B cell (primary cell): ENCODE results near the gene GATAD1. TPM values are rescaled to one million over a fixed set of nuclear protein-coding genes. Genes with fewer than 3 reads are reported as not detected.

Source experiments
- ATAC-seq: fragments of 200-7000 bp; cut with Tn5 transposase; one replicate; pipeline ENCODE4 v1.10.0; 2021; ENCODE audit warnings: low read depth, mild to moderate bottlenecking, moderate number of reproducible peaks, moderate library complexity
- CTCF ChIA-PET: fragments of 350-600 bp; sonication (Branson Sonifier 250); formaldehyde crosslinking; loops from one replicate; lab custom pipeline; 2021; ENCODE audit warnings: antibody characterized with exemption, inconsistent platforms; lab: Charles Lee
- POLR2A ChIA-PET: fragments of 350-600 bp; sonication (Branson Sonifier 250); formaldehyde crosslinking; loops from one replicate; lab custom pipeline; 2021; ENCODE audit warnings: antibody characterized with exemption; lab: Charles Lee
- DNase-seq: peaks from one replicate; pipeline ENCODE4 v3.0.0; 2013
- H2AFZ ChIP-seq: 2 replicates; pipeline ENCODE4 v1.6.1; 2012; ENCODE audit warnings: mild to moderate bottlenecking, low read depth, low read length; ENCODE audit not compliant: insufficient read depth, poor library complexity, severe bottlenecking
- H3K27ac ChIP-seq, 2 donors: 1 replicate in 1 of 2; 2 replicates in 1 of 2; pipeline ENCODE4 v1.5.1; 2012 to 2013; ENCODE audit warnings: low read length in 2 of 2, mild to moderate bottlenecking in 2 of 2, moderate library complexity in 1 of 2
- H3K27me3 ChIP-seq, 4 experiments: fragments of 200-600 bp in 1 of 4; sonication (generic) in 1 of 4; replicated peaks in 1 of 4; 1 replicate in 2 of 4; 2 replicates in 2 of 4; pipeline versions ENCODE4 v1.6.1 to v1.7.0; 2013 to 2016; ENCODE audit warnings: low read length in 3 of 4, mild to moderate bottlenecking in 2 of 4, mixed read lengths in 1 of 4, moderate library complexity in 1 of 4; ENCODE audit not compliant: insufficient read depth in 4 of 4, control insufficient read depth in 3 of 4; ENCODE audit errors: control extremely low read depth in 1 of 4
- H3K36me3 ChIP-seq, 2 experiments: replicated peaks in 1 of 2; 1 replicate in 1 of 2; 2 replicates in 1 of 2; pipeline versions ENCODE4 v1.6.1 to v1.7.1; 2013; ENCODE audit warnings: low read length in 1 of 2; ENCODE audit not compliant: insufficient read depth in 2 of 2, control insufficient read depth in 1 of 2; ENCODE audit errors: control extremely low read depth in 1 of 2, extremely low read depth in 1 of 2
- H3K4me1 ChIP-seq, 2 donors: fragments of 200-600 bp in 1 of 2; sonication (generic) in 1 of 2; 1 replicate in 1 of 2; 2 replicates in 1 of 2; pipeline versions ENCODE4 v1.5.1 to v1.6.1; 2013 to 2017; ENCODE audit warnings: low read length in 2 of 2; ENCODE audit not compliant: control insufficient read depth in 2 of 2, insufficient read depth in 2 of 2
- H3K4me2 ChIP-seq: replicated peaks from 2 replicates; pipeline ENCODE3; 2012; ENCODE audit warnings: mild to moderate bottlenecking, low read depth, low read length; ENCODE audit not compliant: poor library complexity, severe bottlenecking
- H3K4me3 ChIP-seq, 5 experiments: fragments of 200-600 bp in 1 of 5; sonication (generic) in 1 of 5; 1 replicate in 3 of 5; 2 replicates in 2 of 5; pipeline versions ENCODE4 v1.5.1 to v1.7.0; 2011 to 2016; ENCODE audit warnings: low read length in 4 of 5, mild to moderate bottlenecking in 4 of 5, low read depth in 2 of 5, control low read depth in 1 of 5, moderate library complexity in 1 of 5; ENCODE audit not compliant: insufficient read depth in 1 of 5; ENCODE audit errors: control extremely low read depth in 1 of 5, extremely low read depth in 1 of 5
- H3K79me2 ChIP-seq: fragments of 200-600 bp; sonication (generic); one replicate; pipeline ENCODE4 v1.6.0; 2016; ENCODE audit warnings: low read length; ENCODE audit not compliant: control insufficient read depth, insufficient read depth
- H3K9ac ChIP-seq: fragments of 200-600 bp; sonication (generic); 2 replicates; pipeline ENCODE4 v1.6.1; 2017; ENCODE audit warnings: mild to moderate bottlenecking, low read length, moderate library complexity
- H3K9me3 ChIP-seq, 3 donors: one replicate each; pipeline versions ENCODE4 v1.6.1 to v1.7.1; 2013; ENCODE audit warnings: low read length in 2 of 3; ENCODE audit not compliant: control insufficient read depth in 2 of 3, insufficient read depth in 1 of 3; ENCODE audit errors: control extremely low read depth in 1 of 3
- H4K20me1 ChIP-seq: 2 replicates; pipeline ENCODE4 v1.6.0; 2012; ENCODE audit warnings: mild to moderate bottlenecking, low read length; ENCODE audit not compliant: insufficient read depth, control insufficient read depth, poor library complexity, severe bottlenecking
- H3K27ac Mint-ChIP-seq: one replicate; pipeline ENCODE4 v1.8.0; 2021; ENCODE audit warnings: mixed read lengths
- H3K27me3 Mint-ChIP-seq: one replicate; pipeline ENCODE4 v1.8.0; 2021; ENCODE audit warnings: mixed read lengths
- H3K4me1 Mint-ChIP-seq: one replicate; pipeline ENCODE4 v1.8.0; 2021; ENCODE audit warnings: mixed read lengths
- H3K4me3 Mint-ChIP-seq: one replicate; pipeline ENCODE4 v1.8.0; 2021; ENCODE audit warnings: mixed read lengths
- H3K9me3 Mint-ChIP-seq: one replicate; pipeline ENCODE4 v1.8.0; 2022; ENCODE audit warnings: mixed read lengths; ENCODE audit not compliant: insufficient read depth
- CTCF ChIP-seq: fragments of 200-600 bp; IDR thresholded peaks from one replicate; pipeline ENCODE4 v1.8.0; 2022; ENCODE audit warnings: antibody characterized with exemption, mild to moderate bottlenecking
- EZH2 ChIP-seq: IDR thresholded peaks from 2 replicates; pipeline ENCODE4 v1.6.1; 2012; ENCODE audit warnings: borderline replicate concordance, low read depth, mild to moderate bottlenecking, moderate library complexity, low read length; ENCODE audit not compliant: insufficient read depth, poor library complexity, severe bottlenecking
- WGBS: methylation state at CpG from one replicate; pipeline ENCODE4 v1.1.5; 2013; ENCODE audit warnings: missing lambda C conversion rate; ENCODE audit not compliant: insufficient coverage; 5-methylcytosine and 5-hydroxymethylcytosine counted together
- intact Hi-C: fragments of 100-400 bp; cut with micrococcal nuclease; formaldehyde crosslinking; loops from one replicate; pipeline ENCODE4 v1.10.0; 2022
- polyA plus RNA-seq: library from polyadenylated mRNA; depleted of rRNA; stranded (reverse); fragments of >200 nt; gene quantifications from 2 replicates; pipeline ENCODE4 v1.2.3, GENCODE V29; 2012
- total RNA-seq, 2 donors: library from RNA; stranded (reverse); fragments of 120-200 nt in 1 of 2; gene quantifications; 1 replicate in 1 of 2; 2 replicates in 1 of 2; pipeline versions ENCODE4 v1.2.3 to v1.2.4, GENCODE V29; 2013 to 2022

The GATAD1 gene
- total and polyA plus RNA-seq, 2 donors (not counting 1 experiment from before 2014, with no cell fraction given): 33.6 to 71.7 TPM

GRCh38 chr7:92412745-92413144 is 34.5 kb upstream of the GATAD1 start:
- DNase-seq: no peak

GRCh38 chr7:92413550-92413949 is 33.7 kb upstream of the GATAD1 start:
- no peak for DNase-seq
- no peak for ATAC-seq

More at GRCh38 chr7:92412745-92413144, 34.5 kb upstream of the GATAD1 start:
- Histone ChIP-seq H2AFZ (no peak overlapping the region), H3K79me2 (no peaks in the 10 kb centered on the region), H3K4me1 (no peaks in the 10 kb centered on the region), H4K20me1 (no peaks in the 10 kb centered on the region), H3K9me3 (no peaks in the 10 kb centered on the region), H3K4me3 (no peak overlapping the region), H3K4me2 (no peak overlapping the region), H3K9ac (no peak overlapping the region), H3K36me3 (no peaks in the 10 kb centered on the region), H3K27me3 (peaks cover 0 to 3% (median 0%) of the 10 kb centered on the region in 4 experiments), H3K27ac (no peak overlapping the region)
- Mint-ChIP-seq H3K27me3 (peaks cover 22% of the 10 kb centered on the region), H3K9me3 (no peaks in the 10 kb centered on the region), H3K4me1 (no peaks in the 10 kb centered on the region), H3K4me3 (no peak overlapping the region), H3K27ac (no peak overlapping the region)
- intact Hi-C loops: no loop called here
- WGBS: 97% methylated on average over 5 of the region's 11 CpGs
- POLR2A ChIA-PET: no interaction called here
- TF ChIP-seq CTCF: no peak
- no peak for TF ChIP-seq EZH2
- CTCF ChIA-PET: interaction anchor here (1.7 kb wide), 1 partner anchor 11 kb away, joined by 6 read pairs; no protein-coding TSS in a partner anchor
- ATAC-seq: no peak

More at GRCh38 chr7:92413550-92413949, 33.7 kb upstream of the GATAD1 start:
- no peak overlapping the region for H3K4me3 ChIP-seq
- H3K9me3 ChIP-seq: no peaks in the 10 kb centered on the region
- no peaks in the 10 kb centered on the region for H4K20me1 ChIP-seq
- no peak for TF ChIP-seq CTCF
- TF ChIP-seq EZH2: no peak
- WGBS: 88% methylated on average over 1 of the region's 5 CpGs
- no peak overlapping the region for H3K4me2 ChIP-seq
- H3K4me3 Mint-ChIP-seq: no peak overlapping the region
- H3K36me3 ChIP-seq: no peaks in the 10 kb centered on the region
- H3K79me2 ChIP-seq: no peaks in the 10 kb centered on the region
- peaks cover 22% of the 10 kb centered on the region for H3K27me3 Mint-ChIP-seq
- H3K9me3 Mint-ChIP-seq: no peaks in the 10 kb centered on the region
- POLR2A ChIA-PET: no interaction called here
- peaks cover 0 to 3% (median 0%) of the 10 kb centered on the region in 4 experiments for H3K27me3 ChIP-seq
- no peaks in the 10 kb centered on the region for H3K4me1 Mint-ChIP-seq
- H2AFZ ChIP-seq: no peak overlapping the region
- intact Hi-C loops: no loop called here
- CTCF ChIA-PET: interaction anchor here (0.8 to 2.9 kb wide), 2 partner anchors 11 to 33 kb away, joined by 3 to 13 read pairs; partner anchors contain the start of gene GATAD1
- H3K27ac Mint-ChIP-seq: no peak overlapping the region
- no peak overlapping the region for H3K27ac ChIP-seq
- no peaks in the 10 kb centered on the region for H3K4me1 ChIP-seq
- H3K9ac ChIP-seq: no peak overlapping the region
